Measurements from ENCODE around the gene DOLPP1. TPM values are rescaled to one million over a fixed set of nuclear protein-coding genes. Genes with fewer than 3 reads are reported as not detected.

Gene DOLPP1
- total RNA-seq, 5 donors from 2014 or later (not counting 1 experiment from before 2014, with no cell fraction given), result 5.1 to 14.4 (median 11.8) TPM

DNA sequence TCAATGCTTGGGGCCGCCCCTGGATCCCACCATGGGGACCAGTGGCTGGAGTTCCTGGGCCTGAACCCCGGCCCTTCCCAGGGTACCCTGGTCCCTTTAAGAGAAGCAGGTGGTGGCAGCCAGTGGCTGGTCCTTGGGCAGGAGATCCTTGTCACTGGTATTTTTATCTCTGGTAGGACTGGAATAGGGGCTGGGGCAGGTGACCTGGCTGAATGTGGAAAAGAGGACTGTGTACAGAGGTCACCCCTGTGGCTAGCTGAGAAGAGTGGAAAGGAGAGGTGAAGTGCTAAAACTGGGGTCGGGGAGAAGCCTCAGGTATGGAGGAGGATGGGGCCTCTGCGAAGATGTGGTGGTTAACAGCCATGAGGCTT, 22.7 kb downstream of the DOLPP1 start:
- H3K4me3 Mint-ChIP-seq, result no peak overlapping the region
- CTCF ChIA-PET, result interaction anchor here in 1 of 2 donors (0.7 kb wide), 1 partner anchor 1528 kb away, joined by 3 read pairs; no protein-coding TSS in a partner anchor
- no peak overlapping the region for H3K4me3 ChIP-seq (ENCODE audit: control insufficient read depth in 1 of 2, extremely low read depth in 1 of 2, low read length in 1 of 2)
- H3K4me1 Mint-ChIP-seq, result peaks cover 0 to under 1% (median 0%) of the 10 kb centered on the region in 3 donors
- H3K27ac Mint-ChIP-seq, result peak overlapping the region in 1 of 2 donors; percentile 34
- H3K27me3 Mint-ChIP-seq, result no peaks in the 10 kb centered on the region
- H3K36me3 ChIP-seq (ENCODE audit: control insufficient read depth in 2 of 2, extremely low read depth in 1 of 2, insufficient read depth in 1 of 2, low read length in 1 of 2), result no peaks in the 10 kb centered on the region
- 83% methylated on average over 3 of the region's 4 CpGs for WGBS (ENCODE audit: insufficient coverage)
- H3K4me1 ChIP-seq (ENCODE audit: control insufficient read depth in 1 of 2, extremely low read depth in 1 of 2, insufficient read depth in 2 of 2, low read length in 2 of 2), result no peaks in the 10 kb centered on the region
- DNase-seq (no peak), ATAC-seq (replicated peaks in 1 of 4) (no peak)
- H3K9me3 Mint-ChIP-seq, result no peaks in the 10 kb centered on the region
- H3K36me3 Mint-ChIP-seq, result peaks cover 3% of the 10 kb centered on the region
- no peaks in the 10 kb centered on the region for H3K9me3 ChIP-seq
- no peaks in the 10 kb centered on the region for H3K27me3 ChIP-seq (replicated peaks in 1 of 2; ENCODE audit: control insufficient read depth in 2 of 2, extremely low read depth in 1 of 2, insufficient read depth in 2 of 2, low read length in 1 of 2)
- H3K27ac ChIP-seq (ENCODE audit: low read length), result no peak overlapping the region
- POLR2A ChIA-PET, result no interaction called here

DNA sequence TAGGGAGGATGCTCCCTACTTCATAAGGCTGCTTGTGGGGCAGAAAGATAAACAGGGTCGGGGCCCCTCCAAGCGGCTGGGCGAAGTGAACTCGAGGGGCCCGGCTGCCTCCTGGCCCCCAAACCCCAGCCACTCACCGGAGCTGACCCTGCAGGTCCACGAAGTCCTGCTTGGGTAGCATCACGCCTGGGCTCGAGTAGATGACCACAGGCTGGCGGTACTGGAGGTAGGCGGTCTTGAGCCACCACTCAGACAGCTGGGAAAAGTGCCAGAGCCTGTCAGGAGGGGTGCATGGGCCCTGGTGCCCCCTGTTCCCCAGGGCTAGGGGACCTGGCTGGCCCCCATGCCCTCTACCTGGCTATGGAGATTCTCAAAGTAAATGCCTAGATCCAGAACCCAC, 23.1 kb downstream of the DOLPP1 start:
- Histone ChIP-seq H3K36me3 (ENCODE audit: control insufficient read depth in 2 of 2, extremely low read depth in 1 of 2, insufficient read depth in 1 of 2, low read length in 1 of 2) (no peaks in the 10 kb centered on the region), H3K4me1 (ENCODE audit: control insufficient read depth in 1 of 2, extremely low read depth in 1 of 2, insufficient read depth in 2 of 2, low read length in 2 of 2) (peaks cover 0 to under 1% of the 10 kb centered on the region in 2 experiments), H3K27me3 (replicated peaks in 1 of 2; ENCODE audit: control insufficient read depth in 2 of 2, extremely low read depth in 1 of 2, insufficient read depth in 2 of 2, low read length in 1 of 2) (no peaks in the 10 kb centered on the region), H3K27ac (ENCODE audit: low read length) (no peak overlapping the region), H3K4me3 (ENCODE audit: control insufficient read depth in 1 of 2, extremely low read depth in 1 of 2, low read length in 1 of 2) (no peak overlapping the region), H3K9me3 (no peaks in the 10 kb centered on the region)
- peaks cover 2 to 4% (median 2%) of the 10 kb centered on the region in 3 donors for H3K4me1 Mint-ChIP-seq
- DNase-seq (no peak), ATAC-seq (replicated peaks in 1 of 4) (no peak)
- ChIA-PET CTCF (interaction anchor here in 1 of 2 donors (0.7 kb wide), 1 partner anchor 1529 kb away, joined by 3 read pairs; no protein-coding TSS in a partner anchor), POLR2A (no interaction called here)
- H3K27me3 Mint-ChIP-seq, result no peaks in the 10 kb centered on the region
- no peak overlapping the region for H3K27ac Mint-ChIP-seq
- H3K36me3 Mint-ChIP-seq, result peaks cover 3% of the 10 kb centered on the region
- no peaks in the 10 kb centered on the region for H3K9me3 Mint-ChIP-seq
- 89% methylated on average over 11 of the region's 11 CpGs for WGBS (ENCODE audit: insufficient coverage)
- H3K4me3 Mint-ChIP-seq, result no peak overlapping the region

DNA sequence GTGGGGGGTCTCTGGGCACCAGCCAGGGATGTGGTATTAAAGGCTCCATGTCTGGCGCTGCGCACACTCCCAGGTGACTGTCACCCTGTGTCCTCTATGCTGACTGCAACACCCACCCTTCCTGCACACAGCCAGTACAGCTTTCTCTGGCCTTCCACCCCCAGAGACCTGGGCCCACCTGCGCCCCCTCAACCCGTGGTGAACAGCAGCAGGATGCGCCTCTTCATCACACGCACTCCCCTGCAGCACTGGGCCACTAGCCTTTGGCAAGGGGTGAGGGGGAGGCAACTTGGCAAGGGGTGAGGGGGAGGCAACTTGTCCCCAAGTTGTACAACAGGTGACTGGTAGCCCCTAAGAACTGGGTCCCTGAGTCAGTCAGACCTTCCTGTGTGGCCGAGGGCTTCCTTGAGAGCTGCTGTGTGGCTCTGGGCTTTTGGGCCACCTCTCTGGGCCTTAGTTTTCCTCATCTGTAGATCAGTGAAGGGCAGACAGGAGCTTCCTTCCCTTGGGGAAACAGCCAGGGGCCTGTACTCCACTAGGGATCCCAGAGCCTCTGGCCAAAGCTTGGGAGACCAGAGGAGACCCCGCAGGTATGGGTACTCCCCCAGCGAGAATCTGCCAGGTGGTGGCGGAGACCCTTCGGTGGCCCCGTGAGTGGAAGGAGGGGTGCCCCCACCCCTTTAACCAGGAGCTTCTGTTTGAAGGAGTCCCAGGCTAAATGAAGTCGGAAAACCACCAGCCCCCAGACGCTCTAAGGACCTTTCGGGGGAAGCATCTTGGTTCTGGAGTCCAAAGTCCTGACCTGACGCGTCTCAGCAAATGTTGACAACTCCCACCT, 25.2 kb downstream of the DOLPP1 start:
- H3K9me3 Mint-ChIP-seq, result no peaks in the 10 kb centered on the region
- no peak overlapping the region for H3K27ac Mint-ChIP-seq
- CTCF ChIA-PET, result no interaction called here
- ATAC-seq (replicated peaks in 1 of 4) (no peak), DNase-seq (no peak)
- H3K27ac ChIP-seq (ENCODE audit: low read length), result no peak overlapping the region
- peaks cover 3% of the 10 kb centered on the region for H3K36me3 Mint-ChIP-seq
- peaks cover 10 to 13% (median 10%) of the 10 kb centered on the region in 3 donors for H3K4me1 Mint-ChIP-seq
- no peaks in the 10 kb centered on the region for H3K27me3 Mint-ChIP-seq
- H3K4me3 Mint-ChIP-seq, result no peak overlapping the region
- H3K27me3 ChIP-seq (replicated peaks in 1 of 2; ENCODE audit: control insufficient read depth in 2 of 2, extremely low read depth in 1 of 2, insufficient read depth in 2 of 2, low read length in 1 of 2), result no peaks in the 10 kb centered on the region
- H3K4me3 ChIP-seq (ENCODE audit: control insufficient read depth in 1 of 2, extremely low read depth in 1 of 2, low read length in 1 of 2), result no peak overlapping the region
- H3K4me1 ChIP-seq (ENCODE audit: control insufficient read depth in 1 of 2, extremely low read depth in 1 of 2, insufficient read depth in 2 of 2, low read length in 2 of 2), result peaks cover 0 to 14% of the 10 kb centered on the region in 2 experiments
- no peaks in the 10 kb centered on the region for H3K9me3 ChIP-seq
- no peaks in the 10 kb centered on the region for H3K36me3 ChIP-seq (ENCODE audit: control insufficient read depth in 2 of 2, extremely low read depth in 1 of 2, insufficient read depth in 1 of 2, low read length in 1 of 2)
- POLR2A ChIA-PET, result no interaction called here
- whole genome bisulfite sequencing (ENCODE audit: insufficient coverage), result 94% methylated on average over 11 of the region's 17 CpGs

DNA sequence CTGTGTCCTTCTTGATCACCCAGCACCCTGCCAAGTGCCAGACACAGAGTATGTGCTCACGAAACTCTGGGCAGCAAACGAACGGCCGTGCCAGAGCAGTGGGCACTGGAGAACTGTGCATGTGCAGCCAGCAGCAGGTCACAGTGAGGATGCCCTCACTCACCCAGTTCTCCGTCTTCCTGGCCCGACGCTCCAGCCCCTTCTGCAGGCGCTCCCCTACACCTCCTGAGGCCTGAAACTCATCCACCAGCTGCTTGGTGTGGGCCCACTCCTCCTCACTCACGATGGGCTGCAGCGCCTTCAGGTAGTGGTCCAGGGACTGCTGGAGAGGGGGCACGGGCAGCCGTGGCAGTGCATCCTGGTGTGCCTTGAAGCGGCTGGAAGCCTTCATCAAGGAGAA, 26.7 kb downstream of the DOLPP1 start:
- H3K4me1 Mint-ChIP-seq, result peaks cover 16 to 23% (median 18%) of the 10 kb centered on the region in 3 donors
- no peak overlapping the region for H3K4me3 Mint-ChIP-seq
- H3K9me3 Mint-ChIP-seq, result no peaks in the 10 kb centered on the region
- ATAC-seq (replicated peaks in 1 of 4) (no peak), DNase-seq (no peak)
- no peak overlapping the region for H3K4me3 ChIP-seq (ENCODE audit: control insufficient read depth in 1 of 2, extremely low read depth in 1 of 2, low read length in 1 of 2)
- POLR2A ChIA-PET, result no interaction called here
- CTCF ChIA-PET, result no interaction called here
- H3K4me1 ChIP-seq (ENCODE audit: control insufficient read depth in 1 of 2, extremely low read depth in 1 of 2, insufficient read depth in 2 of 2, low read length in 2 of 2), result peaks cover 3 to 25% of the 10 kb centered on the region in 2 experiments
- no peaks in the 10 kb centered on the region for H3K27me3 Mint-ChIP-seq
- no peak overlapping the region for H3K27ac ChIP-seq (ENCODE audit: low read length)
- no peak overlapping the region for H3K27ac Mint-ChIP-seq
- WGBS (ENCODE audit: insufficient coverage), result 91% methylated on average over 9 of the region's 13 CpGs
- H3K36me3 ChIP-seq (ENCODE audit: control insufficient read depth in 2 of 2, extremely low read depth in 1 of 2, insufficient read depth in 1 of 2, low read length in 1 of 2), result no peaks in the 10 kb centered on the region
- H3K9me3 ChIP-seq, result no peaks in the 10 kb centered on the region
- peaks cover 3% of the 10 kb centered on the region for H3K36me3 Mint-ChIP-seq
- no peaks in the 10 kb centered on the region for H3K27me3 ChIP-seq (replicated peaks in 1 of 2; ENCODE audit: control insufficient read depth in 2 of 2, extremely low read depth in 1 of 2, insufficient read depth in 2 of 2, low read length in 1 of 2)

DNA sequence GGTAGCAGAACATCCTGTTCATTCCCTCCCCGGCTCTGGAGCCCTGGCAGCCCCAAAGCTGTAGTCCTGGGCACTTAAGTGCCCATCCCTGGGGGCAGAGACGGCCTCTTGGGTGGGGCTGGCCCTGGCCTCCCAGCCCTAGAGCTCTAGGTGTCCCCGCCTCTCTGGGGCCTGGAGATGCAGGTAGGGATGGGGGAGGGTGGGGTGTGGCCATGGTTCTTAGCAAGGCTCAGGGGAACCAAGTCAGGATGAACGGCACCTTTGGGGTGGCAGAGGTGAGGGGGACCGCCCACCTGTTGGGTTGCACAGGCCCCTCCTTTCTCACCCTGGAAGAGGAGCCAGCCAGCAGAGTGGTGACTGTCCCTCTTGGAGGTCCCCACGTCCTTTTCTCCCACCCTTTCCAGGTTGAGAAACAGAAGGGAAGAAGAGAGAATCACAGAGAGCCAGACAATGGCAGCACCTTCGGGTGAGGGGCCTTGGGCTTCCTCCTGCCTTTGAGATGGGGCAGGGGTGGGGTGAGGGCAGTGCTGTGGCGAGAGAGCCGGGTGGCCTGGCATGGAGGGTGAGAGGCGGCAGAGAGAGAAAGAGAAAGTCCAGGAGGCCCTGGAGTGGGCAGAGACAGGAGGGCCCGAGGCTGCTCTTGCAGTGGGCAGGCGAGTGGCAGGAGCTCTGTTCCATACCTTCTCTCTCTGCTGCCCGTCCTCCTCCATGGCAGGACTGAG, 27.3 kb downstream of the DOLPP1 start:
- Mint-ChIP-seq H3K36me3 (peaks cover 3% of the 10 kb centered on the region), H3K4me1 (peaks cover 16 to 25% (median 18%) of the 10 kb centered on the region in 3 donors), H3K27ac (no peak overlapping the region), H3K4me3 (peak overlapping the region in 1 of 3 donors; percentile 85), H3K27me3 (no peaks in the 10 kb centered on the region), H3K9me3 (no peaks in the 10 kb centered on the region)
- Histone ChIP-seq H3K27ac (ENCODE audit: low read length) (no peak overlapping the region), H3K4me1 (ENCODE audit: control insufficient read depth in 1 of 2, extremely low read depth in 1 of 2, insufficient read depth in 2 of 2, low read length in 2 of 2) (peaks cover 3 to 27% of the 10 kb centered on the region in 2 experiments), H3K27me3 (replicated peaks in 1 of 2; ENCODE audit: control insufficient read depth in 2 of 2, extremely low read depth in 1 of 2, insufficient read depth in 2 of 2, low read length in 1 of 2) (no peaks in the 10 kb centered on the region), H3K36me3 (ENCODE audit: control insufficient read depth in 2 of 2, extremely low read depth in 1 of 2, insufficient read depth in 1 of 2, low read length in 1 of 2) (no peaks in the 10 kb centered on the region), H3K9me3 (no peaks in the 10 kb centered on the region), H3K4me3 (ENCODE audit: control insufficient read depth in 1 of 2, extremely low read depth in 1 of 2, low read length in 1 of 2) (no peak overlapping the region)
- WGBS (ENCODE audit: insufficient coverage), result 88% methylated on average over 9 of the region's 13 CpGs
- POLR2A ChIA-PET, result no interaction called here
- CTCF ChIA-PET, result no interaction called here
- DNase-seq (no peak), ATAC-seq (replicated peaks in 1 of 4) (no peak)

DNA sequence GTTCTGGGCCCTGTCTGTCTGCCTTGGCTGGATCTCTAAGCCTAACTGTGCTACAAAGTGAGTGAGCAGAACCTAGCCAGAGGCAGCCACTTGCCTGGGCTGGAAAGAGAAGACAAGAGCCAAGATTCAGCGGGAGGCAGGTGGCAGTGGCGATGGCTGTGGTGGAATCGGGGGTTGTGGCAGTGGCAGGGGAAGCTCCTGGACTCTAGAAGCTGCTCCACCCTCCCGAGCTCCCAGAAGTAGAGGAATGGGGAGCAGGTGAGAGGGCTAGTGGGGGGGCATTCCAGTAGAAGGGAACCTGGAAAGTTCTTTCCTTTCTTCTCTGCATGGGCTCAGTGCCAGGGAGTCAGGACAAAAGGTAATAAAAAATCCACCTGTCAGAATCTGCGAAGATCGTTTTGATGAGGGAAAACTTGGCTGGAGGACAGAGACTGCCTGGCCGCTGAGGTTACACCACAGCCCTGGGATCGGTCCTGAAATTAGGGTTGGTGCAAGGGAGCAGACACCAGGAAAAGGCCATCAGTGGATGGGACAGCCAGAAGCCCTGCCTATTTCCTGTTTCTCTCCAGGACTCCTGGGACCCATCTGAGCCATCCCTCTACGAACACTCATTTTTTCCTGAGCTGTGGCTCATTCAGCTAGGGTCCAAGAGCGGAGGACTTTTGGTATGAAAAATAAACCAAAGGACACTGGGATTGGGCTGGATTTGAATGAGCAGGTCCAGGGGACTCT, 28.1 kb downstream of the DOLPP1 start:
- Mint-ChIP-seq H3K36me3 (peaks cover 3% of the 10 kb centered on the region), H3K9me3 (no peaks in the 10 kb centered on the region), H3K4me3 (peak overlapping the region; percentile 62 to 85 (median 74)), H3K27ac (peak overlapping the region; percentile 4 to 41), H3K27me3 (no peaks in the 10 kb centered on the region), H3K4me1 (peaks cover 18 to 30% (median 24%) of the 10 kb centered on the region in 3 donors)
- Histone ChIP-seq H3K4me1 (ENCODE audit: control insufficient read depth in 1 of 2, extremely low read depth in 1 of 2, insufficient read depth in 2 of 2, low read length in 2 of 2) (peaks cover 3 to 27% of the 10 kb centered on the region in 2 experiments), H3K36me3 (ENCODE audit: control insufficient read depth in 2 of 2, extremely low read depth in 1 of 2, insufficient read depth in 1 of 2, low read length in 1 of 2) (no peaks in the 10 kb centered on the region), H3K27me3 (replicated peaks in 1 of 2; ENCODE audit: control insufficient read depth in 2 of 2, extremely low read depth in 1 of 2, insufficient read depth in 2 of 2, low read length in 1 of 2) (no peaks in the 10 kb centered on the region), H3K27ac (ENCODE audit: low read length) (no peak overlapping the region), H3K4me3 (ENCODE audit: control insufficient read depth in 1 of 2, extremely low read depth in 1 of 2, low read length in 1 of 2) (no peak overlapping the region), H3K9me3 (no peaks in the 10 kb centered on the region)
- POLR2A ChIA-PET, result no interaction called here
- DNase-seq (no peak), ATAC-seq (replicated peaks in 1 of 4) (no peak)
- CTCF ChIA-PET, result no interaction called here
- 87% methylated on average over 9 of the region's 10 CpGs for WGBS (ENCODE audit: insufficient coverage)
